ENCODE measurements around the gene ANKRD35.

Gene ANKRD35

DNA sequence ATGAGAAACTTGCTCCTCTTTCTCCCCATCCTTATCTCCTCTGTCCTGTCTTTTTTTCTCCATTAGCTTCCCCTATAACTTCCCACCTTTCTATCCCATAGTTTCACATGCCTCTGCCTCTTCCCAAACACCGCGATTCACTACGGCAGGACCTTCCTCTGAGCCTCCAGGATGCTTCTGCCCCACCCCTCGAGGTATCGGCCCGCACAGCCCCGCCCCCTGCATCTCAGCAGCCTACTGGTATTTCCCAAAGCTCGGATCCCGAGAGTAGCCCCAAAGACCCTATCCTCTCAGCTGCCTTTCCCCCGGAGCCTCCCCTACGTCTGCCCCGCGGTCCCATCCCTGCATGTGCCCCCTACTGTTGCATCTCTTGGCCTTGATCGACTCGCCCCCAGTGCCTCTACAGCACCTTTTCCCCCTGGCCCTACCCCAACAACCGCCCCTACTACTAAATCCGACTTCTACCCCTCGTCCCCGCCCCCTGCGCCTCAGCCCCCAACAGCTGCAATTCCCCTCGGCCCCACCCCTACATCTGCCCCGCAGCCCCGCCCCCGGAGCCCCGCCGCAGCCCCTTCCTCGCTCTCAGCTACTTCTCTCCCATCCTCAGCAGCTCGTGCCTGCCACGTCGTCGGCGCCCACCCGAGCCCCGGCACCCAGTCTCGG is 27.3 kb downstream of the ANKRD35 start:
- no peaks in the 10 kb centered on the region for H3K9me3 Mint-ChIP-seq
- H3K4me3 Mint-ChIP-seq, result peak overlapping the region; percentile 96
- H3K27me3 Mint-ChIP-seq (ENCODE audit: low read depth, poor library complexity), result peaks cover 7% of the 10 kb centered on the region
- H3K4me1 Mint-ChIP-seq, result peaks cover 10% of the 10 kb centered on the region
- DNase-seq, result peak; percentile 81
- peak overlapping the region; percentile 66 for H3K27ac Mint-ChIP-seq
- TF ChIP-seq, protein P1, sequence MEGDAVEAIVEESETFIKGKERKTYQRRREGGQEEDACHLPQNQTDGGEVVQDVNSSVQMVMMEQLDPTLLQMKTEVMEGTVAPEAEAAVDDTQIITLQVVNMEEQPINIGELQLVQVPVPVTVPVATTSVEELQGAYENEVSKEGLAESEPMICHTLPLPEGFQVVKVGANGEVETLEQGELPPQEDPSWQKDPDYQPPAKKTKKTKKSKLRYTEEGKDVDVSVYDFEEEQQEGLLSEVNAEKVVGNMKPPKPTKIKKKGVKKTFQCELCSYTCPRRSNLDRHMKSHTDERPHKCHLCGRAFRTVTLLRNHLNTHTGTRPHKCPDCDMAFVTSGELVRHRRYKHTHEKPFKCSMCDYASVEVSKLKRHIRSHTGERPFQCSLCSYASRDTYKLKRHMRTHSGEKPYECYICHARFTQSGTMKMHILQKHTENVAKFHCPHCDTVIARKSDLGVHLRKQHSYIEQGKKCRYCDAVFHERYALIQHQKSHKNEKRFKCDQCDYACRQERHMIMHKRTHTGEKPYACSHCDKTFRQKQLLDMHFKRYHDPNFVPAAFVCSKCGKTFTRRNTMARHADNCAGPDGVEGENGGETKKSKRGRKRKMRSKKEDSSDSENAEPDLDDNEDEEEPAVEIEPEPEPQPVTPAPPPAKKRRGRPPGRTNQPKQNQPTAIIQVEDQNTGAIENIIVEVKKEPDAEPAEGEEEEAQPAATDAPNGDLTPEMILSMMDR (IDR thresholded peaks at IDR 0.05), result no peak
- peaks cover 39% of the 10 kb centered on the region for H3K36me3 Mint-ChIP-seq (ENCODE audit: low read depth)

DNA sequence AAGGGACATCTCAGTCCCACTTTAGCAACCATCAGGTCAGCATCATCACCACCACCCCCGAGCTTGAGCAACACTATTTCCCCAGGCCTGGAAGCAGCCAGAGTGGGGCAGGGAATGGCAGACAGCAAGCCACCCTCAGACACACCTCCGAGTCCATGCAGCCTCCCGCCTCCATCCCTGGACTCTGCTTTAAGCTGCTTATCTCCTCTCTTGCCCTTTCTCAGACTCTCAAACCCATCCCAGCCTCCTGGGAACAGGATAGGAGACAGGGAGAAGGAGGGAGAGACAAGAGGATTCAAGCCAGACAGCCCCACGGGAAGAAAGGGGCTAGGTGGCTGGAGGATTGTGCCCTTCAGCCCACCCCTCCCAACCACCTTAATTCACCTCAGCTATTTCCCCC is 28.5 kb downstream of the ANKRD35 start:
- Mint-ChIP-seq H3K4me1 (peaks cover 10% of the 10 kb centered on the region), H3K27me3 (ENCODE audit: low read depth, poor library complexity) (peaks cover 7% of the 10 kb centered on the region), H3K27ac (no peak overlapping the region), H3K9me3 (no peaks in the 10 kb centered on the region), H3K4me3 (peak overlapping the region; percentile 59), H3K36me3 (ENCODE audit: low read depth) (peaks cover 46% of the 10 kb centered on the region)
- TF ChIP-seq, protein P1 (IDR thresholded peaks at IDR 0.05), result no peak
- DNase-seq, result no peak

DNA sequence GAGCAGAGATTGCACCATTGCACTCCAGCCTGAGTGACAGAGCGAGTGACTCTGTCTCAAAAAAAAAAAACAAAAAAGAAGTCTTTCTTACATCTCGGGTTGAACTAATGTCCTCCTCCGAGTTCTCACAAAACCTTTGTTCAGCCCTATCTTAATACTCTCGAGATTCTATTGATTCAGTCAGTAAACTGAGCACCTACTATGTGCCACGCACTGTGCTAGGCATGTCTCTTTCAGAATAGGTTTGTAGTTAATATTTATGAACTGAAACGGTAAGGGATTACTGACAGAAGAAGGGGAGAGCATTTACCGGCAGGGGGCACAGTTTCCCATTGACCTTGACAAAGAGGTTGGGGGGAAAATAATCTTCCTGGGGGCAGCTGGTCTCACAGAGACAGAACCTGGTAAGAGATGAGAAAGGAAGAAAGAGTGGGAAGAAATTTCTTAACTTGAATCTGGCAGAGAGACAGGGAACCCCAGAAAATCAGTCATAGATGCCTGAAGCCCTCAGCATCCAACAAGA is 30.2 kb downstream of the ANKRD35 start:
- no peak overlapping the region for H3K4me3 Mint-ChIP-seq
- H3K9me3 Mint-ChIP-seq, result no peaks in the 10 kb centered on the region
- peaks cover 10% of the 10 kb centered on the region for H3K4me1 Mint-ChIP-seq
- DNase-seq, result no peak
- TF ChIP-seq, protein P1 (IDR thresholded peaks at IDR 0.05), result no peak
- H3K27ac Mint-ChIP-seq, result no peak overlapping the region
- H3K36me3 Mint-ChIP-seq (ENCODE audit: low read depth), result peaks cover 58% of the 10 kb centered on the region
- peaks cover 10% of the 10 kb centered on the region for H3K27me3 Mint-ChIP-seq (ENCODE audit: low read depth, poor library complexity)

DNA sequence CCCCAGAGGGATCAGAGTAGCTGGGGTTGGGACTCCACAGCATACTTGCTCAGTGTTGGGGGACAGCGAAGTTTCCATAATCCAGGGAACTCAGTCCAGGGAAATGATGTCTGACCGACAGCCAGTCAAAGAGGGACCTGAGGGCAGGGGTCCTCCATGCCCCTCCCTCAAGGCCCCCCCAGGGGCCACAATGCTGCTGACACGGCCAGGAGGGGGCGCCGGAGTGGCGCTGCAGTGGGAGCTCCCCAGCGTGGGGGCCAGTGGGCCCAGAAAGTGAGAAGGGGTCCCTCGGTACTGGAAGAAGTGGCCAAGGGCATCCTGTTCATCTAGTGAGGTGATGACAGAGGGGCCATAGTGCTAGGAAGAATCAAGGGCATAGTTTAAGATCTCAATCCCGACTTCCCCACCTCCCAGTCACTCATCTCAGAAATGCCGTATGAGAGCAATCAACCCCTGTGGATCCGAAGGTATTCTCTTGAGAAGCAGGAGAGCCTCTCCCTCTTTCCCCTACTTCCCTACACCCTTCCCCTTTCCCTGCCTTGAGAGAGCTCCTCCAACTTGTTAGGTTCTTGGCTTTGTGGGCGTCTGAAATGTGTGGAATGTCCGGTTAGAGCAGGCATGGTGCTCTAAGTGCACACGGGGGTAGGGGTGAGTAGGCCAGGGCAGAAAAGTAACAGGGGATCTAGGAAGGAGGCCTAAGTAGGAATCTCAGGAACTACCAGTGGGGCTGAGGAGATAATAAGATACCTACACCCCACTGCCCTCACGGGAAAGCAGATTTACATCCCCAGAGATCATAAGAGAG is 36.1 kb downstream of the ANKRD35 start:
- Mint-ChIP-seq H3K27ac (peak overlapping the region; percentile 13), H3K4me3 (no peak overlapping the region), H3K27me3 (ENCODE audit: low read depth, poor library complexity) (peaks cover 5% of the 10 kb centered on the region), H3K36me3 (ENCODE audit: low read depth) (peaks cover 46% of the 10 kb centered on the region), H3K4me1 (peaks cover 7% of the 10 kb centered on the region), H3K9me3 (no peaks in the 10 kb centered on the region)
- TF ChIP-seq, protein P1 (IDR thresholded peaks at IDR 0.05), result peak; percentile 18
- DNase-seq, result peak; percentile 18

DNA sequence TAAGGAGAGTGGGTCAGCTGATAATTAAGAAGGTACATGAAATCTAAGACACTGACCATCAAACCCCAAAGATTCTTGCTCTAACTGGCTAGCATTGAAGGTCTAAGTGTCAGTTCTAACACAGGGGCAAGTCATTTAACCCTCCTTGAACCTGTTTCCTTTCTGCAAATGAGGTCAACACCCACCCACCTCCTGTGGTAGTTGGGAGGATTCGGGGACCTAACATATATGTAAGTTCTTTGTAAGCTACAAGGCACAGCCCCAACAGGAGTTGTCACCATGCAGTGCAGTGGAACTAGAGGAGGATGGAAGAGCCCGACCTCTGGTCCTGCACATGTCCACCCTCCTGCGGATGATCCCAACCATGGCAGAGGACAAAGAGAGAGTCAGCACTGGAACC is 37.8 kb downstream of the ANKRD35 start:
- Mint-ChIP-seq H3K27ac (no peak overlapping the region), H3K4me3 (no peak overlapping the region), H3K4me1 (peaks cover 7% of the 10 kb centered on the region), H3K36me3 (ENCODE audit: low read depth) (peaks cover 32% of the 10 kb centered on the region), H3K27me3 (ENCODE audit: low read depth, poor library complexity) (peaks cover 3% of the 10 kb centered on the region), H3K9me3 (no peaks in the 10 kb centered on the region)
- TF ChIP-seq, protein P1 (IDR thresholded peaks at IDR 0.05), result no peak
- no peak for DNase-seq
